ENCODE measurements around the gene DNAJB8. TPM values are rescaled to one million over a fixed set of nuclear protein-coding genes. Genes with fewer than 3 reads are reported as not detected.

The DNAJB8 gene
- total RNA-seq, 1 experiment from 2014 or later: not detected

DNA sequence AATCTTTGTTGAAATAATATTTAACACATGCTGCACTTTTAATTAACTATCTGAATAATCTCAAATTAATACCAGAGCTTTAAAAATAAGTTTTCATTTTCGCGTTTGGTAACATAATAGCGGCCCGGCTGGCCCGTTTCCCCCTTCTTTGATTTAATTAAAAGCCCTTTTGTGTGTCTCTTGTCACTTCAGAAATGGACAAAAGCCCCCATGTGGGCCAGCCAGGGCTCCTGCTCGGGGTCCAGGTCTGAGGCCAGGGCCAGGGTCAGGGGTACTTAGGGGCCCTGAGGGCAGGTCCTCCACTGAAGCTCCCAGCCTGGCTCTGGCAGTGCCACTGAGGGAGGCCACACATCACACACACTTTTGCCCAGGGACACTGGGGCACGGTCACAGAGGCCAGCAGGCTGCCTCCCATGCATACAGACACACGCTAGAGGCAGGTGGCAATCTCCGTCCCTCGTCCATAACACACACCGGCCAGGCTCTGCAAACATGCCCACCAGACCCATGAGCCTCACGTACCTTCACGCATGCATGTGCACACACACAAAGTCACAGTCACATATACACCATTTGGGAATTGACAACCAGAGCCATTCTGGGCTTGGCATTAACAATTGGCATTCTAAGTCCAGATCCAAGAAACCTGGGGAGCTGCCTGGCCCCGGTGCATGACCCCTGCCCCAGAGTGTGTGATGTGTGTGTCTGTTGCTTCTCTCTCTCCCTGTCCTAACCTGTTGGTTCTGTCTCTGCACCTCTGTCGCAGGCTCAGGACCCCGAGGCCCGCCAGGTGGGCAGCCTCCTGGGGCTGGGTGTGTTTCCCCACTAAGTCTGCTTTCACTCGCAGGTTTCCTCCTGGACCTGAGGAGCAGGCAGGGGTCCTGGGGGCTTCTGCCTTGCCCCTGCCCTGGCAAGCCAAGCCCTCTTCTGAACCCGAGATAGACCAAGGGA lies 38.5 kb downstream of the DNAJB8 start:
- Histone ChIP-seq H3K4me2 (ENCODE audit: insufficient read depth, insufficient read length, low read length) (no peak overlapping the region), H4K20me1 (ENCODE audit: control insufficient read depth, insufficient read depth, insufficient read length) (no peaks in the 10 kb centered on the region), H2BK5ac (ENCODE audit: insufficient read length, low read length) (no peak overlapping the region), H2AK5ac (ENCODE audit: insufficient read length, low read length) (no peak overlapping the region), H3K4ac (ENCODE audit: low read depth, low read length) (no peak overlapping the region), H2BK12ac (ENCODE audit: insufficient read length, low read depth, low read length) (no peak overlapping the region), H2BK15ac (ENCODE audit: low read depth, low read length) (no peak overlapping the region; the same call in 1 of the 2 replicates), H3K79me2 (ENCODE audit: insufficient read depth, low read length) (no peaks in the 10 kb centered on the region), H3K9ac (ENCODE audit: extremely low read depth, insufficient read length, low read length) (no peak overlapping the region), H3T11ph (ENCODE audit: low read length) (no peak overlapping the region), H3K4me1 (ENCODE audit: insufficient read depth, low read length) (no peaks in the 10 kb centered on the region; the same call in 1 of the 2 replicates), H2BK20ac (ENCODE audit: low read depth, low read length, poor library complexity, severe bottlenecking) (no peak overlapping the region), H2AFZ (ENCODE audit: low read length) (no peak overlapping the region), H3K18ac (ENCODE audit: insufficient read length, low read depth, low read length) (no peak overlapping the region), H2BK120ac (ENCODE audit: low read depth, low read length, poor library complexity, severe bottlenecking) (no peak overlapping the region), H4K5ac (ENCODE audit: insufficient read length, low read depth, low read length) (no peak overlapping the region), H4K8ac (replicated peaks; ENCODE audit: insufficient read length, low read depth, low read length) (no peak overlapping the region), H3K56ac (ENCODE audit: insufficient read length, low read depth, low read length) (no peak overlapping the region), H3K79me1 (ENCODE audit: insufficient read depth, low read depth, low read length, poor library complexity, severe bottlenecking) (no peaks in the 10 kb centered on the region), H3K27ac (ENCODE audit: insufficient read length, low read depth, low read length) (no peak overlapping the region), H3K23ac (ENCODE audit: insufficient read length, low read depth, low read length) (no peak overlapping the region), H3K14ac (ENCODE audit: insufficient read depth, low read length) (no peak overlapping the region), H3K9me3 (ENCODE audit: control insufficient read depth, low read depth, low read length) (no peaks in the 10 kb centered on the region), H3K23me2 (ENCODE audit: insufficient read length, low read depth, low read length, poor library complexity, severe bottlenecking) (peaks cover 11% of the 10 kb centered on the region), H3K27me3 (ENCODE audit: insufficient read depth, low read length) (peaks cover 20% of the 10 kb centered on the region; the same call in 1 of the 2 replicates), H4K91ac (ENCODE audit: insufficient read length, low read depth, low read length) (no peak overlapping the region)
- WGBS (ENCODE audit: extremely low coverage, insufficient read length, low lambda C conversion rate): no CpG with 5 or more reads among the region's 19 CpGs
- Mint-ChIP-seq H3K27ac (no peak overlapping the region), H3K9me3 (no peaks in the 10 kb centered on the region; a peak in 1 of 5 replicates), H3K4me3 (no peak overlapping the region), H3K4me1 (peaks cover 32 to 46% of the 10 kb centered on the region in 2 experiments), H3K36me3 (ENCODE audit: insufficient read depth in 1 of 3, low read depth in 3 of 3) (no peaks in the 10 kb centered on the region; a peak in 2 of 7 replicates), H3K27me3 (ENCODE audit: low read depth) (peaks cover 88% of the 10 kb centered on the region)
- no peak for DNase-seq
- TF ChIP-seq, protein P1, sequence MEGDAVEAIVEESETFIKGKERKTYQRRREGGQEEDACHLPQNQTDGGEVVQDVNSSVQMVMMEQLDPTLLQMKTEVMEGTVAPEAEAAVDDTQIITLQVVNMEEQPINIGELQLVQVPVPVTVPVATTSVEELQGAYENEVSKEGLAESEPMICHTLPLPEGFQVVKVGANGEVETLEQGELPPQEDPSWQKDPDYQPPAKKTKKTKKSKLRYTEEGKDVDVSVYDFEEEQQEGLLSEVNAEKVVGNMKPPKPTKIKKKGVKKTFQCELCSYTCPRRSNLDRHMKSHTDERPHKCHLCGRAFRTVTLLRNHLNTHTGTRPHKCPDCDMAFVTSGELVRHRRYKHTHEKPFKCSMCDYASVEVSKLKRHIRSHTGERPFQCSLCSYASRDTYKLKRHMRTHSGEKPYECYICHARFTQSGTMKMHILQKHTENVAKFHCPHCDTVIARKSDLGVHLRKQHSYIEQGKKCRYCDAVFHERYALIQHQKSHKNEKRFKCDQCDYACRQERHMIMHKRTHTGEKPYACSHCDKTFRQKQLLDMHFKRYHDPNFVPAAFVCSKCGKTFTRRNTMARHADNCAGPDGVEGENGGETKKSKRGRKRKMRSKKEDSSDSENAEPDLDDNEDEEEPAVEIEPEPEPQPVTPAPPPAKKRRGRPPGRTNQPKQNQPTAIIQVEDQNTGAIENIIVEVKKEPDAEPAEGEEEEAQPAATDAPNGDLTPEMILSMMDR (conservative IDR thresholded peaks at IDR 0.05): no peak

Measured in H9 (cell line).